ENCODE measurements around the gene LYAR.

GRCh38 chr4:4270529-4270928 is 19.4 kb downstream of the LYAR start:
- no peak for TF ChIP-seq REST (IDR thresholded peaks at IDR 0.05; ENCODE audit: insufficient read depth in 1 of 2, low read depth in 2 of 2, low read length in 2 of 2)
- no peak for TF ChIP-seq SIN3A (IDR thresholded peaks at IDR 0.05; ENCODE audit: borderline replicate concordance, insufficient read depth, low read length)
- no peak for TF ChIP-seq POLR2AphosphoS5 (IDR thresholded peaks at IDR 0.05; ENCODE audit: low read depth, low read length)
- no peak for TF ChIP-seq TAF1 (IDR thresholded peaks at IDR 0.05; ENCODE audit: borderline replicate concordance, insufficient read depth, low read length)
- no peak for TF ChIP-seq FOXP2 (optimal IDR thresholded peaks at IDR 0.05; ENCODE audit: borderline replicate concordance, extremely low read depth, extremely low read length, insufficient read depth)
